Lower leg skin (tissue), 3 donors: ENCODE measurements around the gene TBX10.

Source experiments
- CTCF ChIP-seq, 3 donors: fragments of 450-650 bp; IDR thresholded peaks; one replicate each; pipeline ENCODE4 v1.5.1; 2016; ENCODE audit warnings: antibody characterized with exemption in 3 of 3, mild to moderate bottlenecking in 3 of 3, moderate library complexity in 2 of 3
- POLR2A ChIP-seq, 2 donors: fragments of 450-650 bp; IDR thresholded peaks; one replicate each; pipeline ENCODE4 v1.6.1; 2016 to 2017; ENCODE audit warnings: antibody characterized with exemption in 2 of 2, mild to moderate bottlenecking in 1 of 2, moderate library complexity in 1 of 2

- TF ChIP-seq CTCF (IDR thresholded peaks at IDR 0.05): no peak
- TF ChIP-seq POLR2A (IDR thresholded peaks at IDR 0.05): no peak
Measured at GRCh38 chr11:67635231-67635521, 4.4 kb downstream of the TBX10 start.
